ENCODE results near the gene LRWD1. TPM values are rescaled to one million over a fixed set of nuclear protein-coding genes. Genes with fewer than 3 reads are reported as not detected.

Gene LRWD1
- total RNA-seq, 1 experiment from 2014 or later, result 39.6 TPM

- TF ChIP-seq AFF4 (CRISPR knock-in tag; IDR thresholded peaks at IDR 0.05; ENCODE audit: borderline replicate concordance), result no peak
Observed at GRCh38 chr7:102444961-102445673, 19.7 kb upstream of the LRWD1 start (continued).

- DNase-seq (ENCODE audit: low spot score) (no peak), ATAC-seq (no peak)
- CTCF ChIA-PET, result no interaction called here
- TF ChIP-seq ZNF512 (CRISPR knock-in tag; IDR thresholded peaks at IDR 0.05; ENCODE audit: borderline replicate concordance) (0 out of 2 replicates have a peak, but pooled peaks have one; percentile 31), FOXP4 (CRISPR knock-in tag; IDR thresholded peaks at IDR 0.05) (no peak)
- peaks cover 10% of the 10 kb centered on the region for H3K4me1 Mint-ChIP-seq
- POLR2A ChIA-PET, result no interaction called here
- H3K4me3 Mint-ChIP-seq, result no peak overlapping the region
- peaks cover 9% of the 10 kb centered on the region for H3K36me3 Mint-ChIP-seq
- no peaks in the 10 kb centered on the region for H3K9me3 Mint-ChIP-seq
- no peaks in the 10 kb centered on the region for H3K27me3 Mint-ChIP-seq (ENCODE audit: low read depth)
- H3K27ac Mint-ChIP-seq, result 0 out of 2 replicates have a peak overlapping the region, but pooled peaks have one; percentile 42
Observed at GRCh38 chr7:102445674-102446071, 19.1 kb upstream of the LRWD1 start.

- CTCF ChIA-PET, result no interaction called here
- no peak overlapping the region for H3K4me3 Mint-ChIP-seq
- TF ChIP-seq ZNF263 (CRISPR knock-in tag; IDR thresholded peaks at IDR 0.05; ENCODE audit: low read depth), result no peak
- no peak for TF ChIP-seq ATF6 (CRISPR knock-in tag; IDR thresholded peaks at IDR 0.05)
- H3K9me3 Mint-ChIP-seq, result no peaks in the 10 kb centered on the region
- H3K4me1 Mint-ChIP-seq, result peaks cover 14% of the 10 kb centered on the region
- H3K36me3 Mint-ChIP-seq, result peaks cover 9% of the 10 kb centered on the region
- H3K27me3 Mint-ChIP-seq (ENCODE audit: low read depth), result no peaks in the 10 kb centered on the region
- DNase-seq (ENCODE audit: low spot score) (no peak), ATAC-seq (no peak)
- H3K27ac Mint-ChIP-seq, result no peak overlapping the region
- POLR2A ChIA-PET, result no interaction called here
Observed at GRCh38 chr7:102446387-102447156, 18.2 kb upstream of the LRWD1 start.

- ChIA-PET POLR2A (no interaction called here), CTCF (no interaction called here)
- no peaks in the 10 kb centered on the region for H3K9me3 Mint-ChIP-seq
- DNase-seq (ENCODE audit: low spot score), result no peak
- ATAC-seq, result no peak
- H3K4me3 Mint-ChIP-seq, result no peak overlapping the region
- no peaks in the 10 kb centered on the region for H3K27me3 Mint-ChIP-seq (ENCODE audit: low read depth)
- H3K4me1 Mint-ChIP-seq, result peaks cover 10% of the 10 kb centered on the region
- no peak overlapping the region for H3K27ac Mint-ChIP-seq
- H3K36me3 Mint-ChIP-seq, result peaks cover 4% of the 10 kb centered on the region
- TF ChIP-seq AR (CRISPR knock-in tag; IDR thresholded peaks at IDR 0.05), result no peak
- no peak for TF ChIP-seq USF1 (CRISPR knock-in tag; IDR thresholded peaks at IDR 0.05)
- no peak for TF ChIP-seq TP53 (CRISPR knock-in tag; IDR thresholded peaks at IDR 0.05)
- TF ChIP-seq TEAD4 (CRISPR knock-in tag; IDR thresholded peaks at IDR 0.05), result no peak
- TF ChIP-seq HMGA2 (CRISPR knock-in tag; IDR thresholded peaks at IDR 0.05), result no peak
- TF ChIP-seq FOXP4 (CRISPR knock-in tag; IDR thresholded peaks at IDR 0.05), result no peak
Observed at GRCh38 chr7:102447311-102447710, 17.5 kb upstream of the LRWD1 start.

Measured in WTC11 (cell line).